Gastrocnemius medialis (tissue), 4 donors: ENCODE measurements around the gene CBR1.

Source experiments
- POLR2A ChIP-seq, 2 donors: fragments of 450-650 bp; IDR thresholded peaks; one replicate each; pipeline ENCODE4 v1.6.1; 2017; ENCODE audit warnings: antibody characterized with exemption in 2 of 2, mild to moderate bottlenecking in 2 of 2, moderate library complexity in 2 of 2
- TF ChIP-seq, protein P1 (sequence below), 5 experiments: fragments of 450-650 bp in 3 of 5; fragments of 200-600 bp in 2 of 5; sonication (generic) in 2 of 5; IDR thresholded peaks in 4 of 5; conservative IDR thresholded peaks in 1 of 5; 1 replicate in 4 of 5; 2 replicates in 1 of 5; pipeline ENCODE4 v1.5.1; 2016 to 2019; ENCODE audit warnings: antibody characterized with exemption in 5 of 5, mild to moderate bottlenecking in 3 of 5, moderate library complexity in 3 of 5

GRCh38 chr21:36087362-36088138, 17.7 kb downstream of the CBR1 start:
- TF ChIP-seq, protein P1, sequence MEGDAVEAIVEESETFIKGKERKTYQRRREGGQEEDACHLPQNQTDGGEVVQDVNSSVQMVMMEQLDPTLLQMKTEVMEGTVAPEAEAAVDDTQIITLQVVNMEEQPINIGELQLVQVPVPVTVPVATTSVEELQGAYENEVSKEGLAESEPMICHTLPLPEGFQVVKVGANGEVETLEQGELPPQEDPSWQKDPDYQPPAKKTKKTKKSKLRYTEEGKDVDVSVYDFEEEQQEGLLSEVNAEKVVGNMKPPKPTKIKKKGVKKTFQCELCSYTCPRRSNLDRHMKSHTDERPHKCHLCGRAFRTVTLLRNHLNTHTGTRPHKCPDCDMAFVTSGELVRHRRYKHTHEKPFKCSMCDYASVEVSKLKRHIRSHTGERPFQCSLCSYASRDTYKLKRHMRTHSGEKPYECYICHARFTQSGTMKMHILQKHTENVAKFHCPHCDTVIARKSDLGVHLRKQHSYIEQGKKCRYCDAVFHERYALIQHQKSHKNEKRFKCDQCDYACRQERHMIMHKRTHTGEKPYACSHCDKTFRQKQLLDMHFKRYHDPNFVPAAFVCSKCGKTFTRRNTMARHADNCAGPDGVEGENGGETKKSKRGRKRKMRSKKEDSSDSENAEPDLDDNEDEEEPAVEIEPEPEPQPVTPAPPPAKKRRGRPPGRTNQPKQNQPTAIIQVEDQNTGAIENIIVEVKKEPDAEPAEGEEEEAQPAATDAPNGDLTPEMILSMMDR (IDR thresholded peaks at IDR 0.05 in 4 of 5, conservative IDR thresholded peaks at IDR 0.05 in 1 of 5) = no peak
- no peak for TF ChIP-seq POLR2A (IDR thresholded peaks at IDR 0.05)
